OCI-LY7 (cell line): ENCODE data around the gene GJA1.

Experiments
- CTCF ChIP-seq: fragments of 200-600 bp; sonication (generic); conservative IDR thresholded peaks from 2 replicates; pipeline ENCODE4 v1.5.1; 2014; ENCODE audit warnings: mild to moderate bottlenecking, antibody characterized with exemption, low read length, moderate library complexity, mixed read lengths
- EZH2phosphoT487 ChIP-seq: fragments of 200-600 bp; sonication (generic); IDR thresholded peaks from 2 replicates; pipeline ENCODE4 v1.6.1; 2018; ENCODE audit warnings: low read depth, borderline replicate concordance, mild to moderate bottlenecking, mixed run types, antibody characterized with exemption, low read length, moderate library complexity, mixed read lengths

DNA sequence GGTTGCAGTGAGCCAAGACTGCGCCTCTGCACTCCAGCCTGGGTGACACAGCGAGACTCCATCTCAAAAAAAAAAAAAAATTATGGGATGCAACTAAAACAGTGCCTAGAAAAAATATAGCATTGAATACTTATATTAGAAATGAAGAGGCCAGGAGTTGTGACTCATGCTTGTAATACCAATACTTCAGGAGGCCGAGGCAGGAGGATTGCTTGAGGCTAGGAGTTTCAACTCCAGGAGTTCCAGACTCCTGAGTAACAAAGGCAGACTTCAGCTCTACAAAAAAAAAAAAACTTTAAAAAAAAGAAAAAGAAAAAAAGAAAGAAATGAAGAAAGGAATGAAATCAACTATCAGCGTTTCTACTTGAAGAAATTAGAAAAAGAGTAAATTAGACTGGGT lies 17.1 kb upstream of the GJA1 start:
- TF ChIP-seq CTCF (no peak), EZH2phosphoT487 (no peak)
